ENCODE measurements around the gene BRINP1. TPM values are rescaled to one million over a fixed set of nuclear protein-coding genes. Genes with fewer than 3 reads are reported as not detected.
"Not testable (repeated sequence)": the region's sequence is repeated elsewhere in the genome, so short reads cannot be mapped to it uniquely, and the experiment has no call there.

BRINP1 gene
- total RNA-seq, 1 donor from 2014 or later: 0.12 TPM

DNA sequence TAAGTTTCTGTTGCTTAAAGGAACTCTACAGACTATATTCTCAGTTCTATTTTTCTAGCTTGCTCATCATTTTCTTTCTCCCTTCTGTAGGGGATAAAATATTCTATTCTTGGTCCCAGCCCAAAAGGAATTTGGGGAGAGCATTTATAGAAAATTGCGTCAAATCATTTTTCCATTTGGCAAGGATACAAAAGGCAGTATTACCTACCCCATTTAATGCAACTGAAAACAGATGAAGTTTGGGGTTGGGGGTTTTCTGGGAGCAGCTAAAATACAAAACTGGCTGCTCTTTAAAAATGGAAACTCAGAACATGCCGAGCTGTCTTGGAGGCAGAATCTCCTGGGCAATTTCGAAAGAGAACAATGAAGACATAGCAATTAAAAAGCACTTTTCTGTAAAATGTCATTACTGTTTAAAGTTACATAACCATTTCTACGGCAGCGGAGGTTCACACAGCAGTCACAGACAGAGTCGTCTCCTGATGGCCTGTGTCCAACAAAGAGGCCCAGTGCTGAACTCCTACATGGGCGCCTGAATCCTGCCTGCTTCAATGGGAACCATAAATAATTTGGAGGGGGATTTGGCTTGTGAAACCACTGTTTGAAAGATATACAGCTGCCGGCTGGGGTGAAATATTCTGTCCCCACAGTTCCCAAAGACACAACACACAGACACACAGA, 152.4 kb downstream of the BRINP1 start:
- no peak for DNase-seq (ENCODE audit: extremely low read depth, low read depth, low spot score)

DNA sequence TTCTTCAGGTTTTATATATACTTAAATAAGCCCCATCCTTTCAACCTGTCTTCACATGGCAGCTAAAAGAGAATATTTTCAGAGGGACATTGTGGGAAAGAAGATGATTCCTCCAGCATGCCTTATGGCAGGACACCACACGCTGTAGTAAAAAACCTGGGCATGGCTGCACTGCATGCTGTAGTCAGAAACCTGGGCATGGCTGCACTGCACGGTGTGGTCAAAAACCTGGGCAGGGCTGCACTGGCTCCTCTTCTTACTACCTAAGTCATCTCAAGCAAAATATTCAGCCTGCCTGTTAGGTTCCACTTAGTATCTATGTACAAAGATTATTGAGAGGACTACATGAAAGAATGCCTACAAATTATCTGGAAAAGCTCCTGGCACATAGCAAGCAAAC, 153.6 kb downstream of the BRINP1 start:
- no peak for DNase-seq (ENCODE audit: extremely low read depth, low read depth, low spot score)

DNA sequence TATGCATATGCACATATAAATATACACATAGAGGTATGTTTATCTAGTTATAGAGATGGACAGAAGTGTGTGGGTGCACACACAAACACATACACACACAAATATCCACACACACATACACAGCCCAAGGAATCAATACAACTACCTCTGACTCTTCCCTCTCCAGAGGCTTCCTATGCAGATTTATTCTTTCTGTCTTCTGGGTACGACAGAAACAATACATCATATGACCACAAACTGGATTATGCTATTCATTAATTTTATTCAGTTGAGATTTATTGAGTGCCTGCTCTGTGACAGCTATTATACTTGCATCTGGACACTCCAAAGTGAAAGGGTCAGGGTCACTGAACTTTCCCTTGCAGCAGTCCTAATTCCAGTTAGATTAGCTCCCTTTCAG, 155.8 kb downstream of the BRINP1 start:
- no peak for DNase-seq (ENCODE audit: extremely low read depth, low read depth, low spot score)

DNA sequence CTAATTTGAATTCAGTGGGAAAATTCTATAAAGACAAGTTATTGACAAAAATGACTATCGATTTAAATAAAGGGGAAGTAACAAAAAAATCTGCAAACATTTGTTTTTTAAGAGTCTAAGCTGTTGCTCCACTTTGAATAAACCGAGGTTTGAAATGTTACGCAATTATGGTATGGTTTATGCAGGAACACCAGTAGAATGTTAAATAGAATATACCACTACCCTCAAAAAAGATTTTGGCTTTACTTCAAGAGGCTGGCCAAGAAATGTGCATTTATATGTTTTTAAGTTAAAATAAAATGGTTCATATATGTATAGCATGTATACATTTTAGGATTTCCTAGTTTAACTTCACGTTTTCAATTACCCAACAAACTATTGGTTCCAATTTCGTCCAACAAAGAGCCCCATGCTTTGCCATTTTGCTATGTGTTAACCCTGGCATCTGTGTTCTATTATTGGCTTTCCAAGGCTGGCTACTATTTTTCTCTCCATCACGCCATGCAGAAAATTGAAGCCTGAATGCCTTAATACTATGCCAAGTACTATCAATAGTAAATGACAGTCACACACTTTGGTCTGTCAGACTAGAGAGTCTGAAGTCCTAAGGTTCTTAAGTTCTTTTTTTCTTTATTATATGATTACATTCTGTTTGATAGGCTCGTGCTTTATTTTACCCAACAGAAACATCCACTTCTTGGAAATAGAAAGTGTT, 171.2 kb downstream of the BRINP1 start:
- no peak for DNase-seq (ENCODE audit: extremely low read depth, low read depth, low spot score)

DNA sequence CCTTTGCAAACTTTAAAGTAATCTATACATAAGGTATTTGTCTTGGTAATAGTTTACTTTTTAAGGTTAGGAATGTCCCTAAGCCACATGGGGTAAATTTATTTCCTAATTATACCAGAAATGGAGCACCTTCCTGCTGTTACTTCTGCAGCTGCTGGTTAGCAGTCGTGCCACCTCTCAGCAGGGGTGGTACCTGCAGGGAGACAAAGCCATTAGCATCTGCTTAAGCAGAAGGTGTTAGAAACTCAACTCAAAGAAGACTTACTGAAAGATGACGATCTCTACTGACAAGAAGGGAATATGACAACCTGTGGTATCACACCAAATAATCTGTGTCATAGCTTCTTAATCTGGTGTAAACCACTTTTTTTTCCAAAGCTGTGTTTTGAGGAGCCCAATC, 173.7 kb downstream of the BRINP1 start:
- no peak for DNase-seq (ENCODE audit: extremely low read depth, low read depth, low spot score)

DNA sequence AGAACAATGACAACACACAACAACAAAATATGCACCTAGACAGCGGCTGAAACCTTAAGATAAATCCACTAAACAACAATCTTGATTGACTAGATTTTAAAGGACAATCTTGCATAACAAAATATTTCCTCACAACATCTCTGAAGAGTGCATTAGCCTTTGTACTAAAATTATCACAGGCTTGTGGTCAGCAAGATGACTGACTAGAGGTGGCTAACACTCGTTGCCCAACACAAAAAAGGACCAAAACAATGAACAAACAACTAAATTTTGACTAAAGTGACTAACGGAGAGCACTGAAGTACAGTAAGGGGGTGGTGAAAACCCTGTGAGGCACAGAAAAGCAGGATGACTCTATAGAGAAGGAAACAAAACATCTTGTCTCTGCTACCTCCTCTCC, 183.9 kb downstream of the BRINP1 start:
- no peak for DNase-seq (ENCODE audit: extremely low read depth, low read depth, low spot score)

DNA sequence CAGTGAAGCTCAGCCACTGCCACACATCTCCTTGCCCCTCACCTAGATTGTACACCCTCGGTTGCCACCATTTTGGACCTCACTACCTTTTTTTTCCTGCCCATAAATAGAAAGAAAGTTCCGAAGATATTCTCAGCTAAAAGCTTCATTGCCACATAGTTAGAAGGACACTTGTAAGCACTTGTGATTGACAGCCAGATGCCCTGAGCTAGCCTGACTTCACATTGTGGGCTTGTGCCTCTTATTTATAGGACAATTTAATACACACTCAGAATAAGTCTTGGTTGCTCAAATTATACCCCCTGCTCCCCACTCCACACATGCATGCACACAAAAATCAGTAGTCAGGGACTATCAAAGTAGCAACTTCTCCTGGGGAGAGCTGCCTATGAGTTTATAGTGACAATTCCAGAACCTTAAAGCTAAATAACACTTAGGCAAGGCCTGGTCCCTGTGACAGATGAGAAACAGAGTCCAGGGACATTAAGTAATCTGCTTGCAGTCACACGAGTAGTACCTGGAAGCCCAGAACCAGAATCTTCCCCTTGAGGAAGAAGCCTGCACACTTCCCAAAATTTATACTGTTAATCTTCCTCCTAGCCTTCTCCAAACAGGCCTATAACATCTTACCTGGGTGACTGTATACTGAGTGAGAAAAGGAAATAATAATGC, 184.8 kb downstream of the BRINP1 start:
- DNase-seq (ENCODE audit: extremely low read depth, low read depth, low spot score): no peak

DNA sequence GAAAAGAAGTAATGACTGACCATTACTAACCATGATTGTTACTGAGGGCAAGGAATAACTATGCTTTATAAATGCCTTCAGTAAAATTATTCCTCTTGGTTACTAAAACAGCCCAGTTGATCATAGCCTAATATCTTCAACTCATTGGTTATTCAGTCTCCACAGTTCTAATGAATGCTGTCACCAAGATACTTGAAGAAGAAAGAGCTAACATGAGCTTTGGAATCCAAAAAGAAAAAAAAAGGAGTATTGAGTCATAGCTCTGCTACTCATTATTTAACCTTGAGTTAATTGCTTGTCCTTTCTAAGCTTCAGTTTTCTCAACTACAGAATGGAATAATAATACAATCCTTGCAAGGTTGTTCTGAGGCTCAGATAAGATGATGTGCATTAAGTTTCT, 187.7 kb downstream of the BRINP1 start:
- DNase-seq (ENCODE audit: extremely low read depth, low read depth, low spot score): no peak

DNA sequence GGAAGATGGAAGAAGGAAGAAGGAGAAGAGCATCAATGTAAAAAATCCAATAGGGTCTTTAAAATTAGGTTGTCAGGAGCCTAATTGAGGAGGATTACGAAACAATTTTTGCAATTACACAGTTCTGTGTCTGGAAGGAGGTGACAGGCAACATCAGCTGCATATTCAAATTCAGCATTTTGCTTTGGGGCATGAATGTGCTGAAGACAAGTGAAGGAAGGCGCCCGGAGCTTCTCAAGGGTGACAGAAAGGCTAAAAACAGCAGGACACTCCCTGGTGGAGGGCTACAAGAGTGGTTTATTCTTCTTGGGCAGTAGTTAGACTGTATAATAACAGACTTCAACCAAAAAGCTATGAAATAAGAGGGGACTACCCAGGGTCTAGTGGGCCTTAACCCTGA, 188.3 kb downstream of the BRINP1 start:
- no peak for DNase-seq (ENCODE audit: extremely low read depth, low read depth, low spot score)

DNA sequence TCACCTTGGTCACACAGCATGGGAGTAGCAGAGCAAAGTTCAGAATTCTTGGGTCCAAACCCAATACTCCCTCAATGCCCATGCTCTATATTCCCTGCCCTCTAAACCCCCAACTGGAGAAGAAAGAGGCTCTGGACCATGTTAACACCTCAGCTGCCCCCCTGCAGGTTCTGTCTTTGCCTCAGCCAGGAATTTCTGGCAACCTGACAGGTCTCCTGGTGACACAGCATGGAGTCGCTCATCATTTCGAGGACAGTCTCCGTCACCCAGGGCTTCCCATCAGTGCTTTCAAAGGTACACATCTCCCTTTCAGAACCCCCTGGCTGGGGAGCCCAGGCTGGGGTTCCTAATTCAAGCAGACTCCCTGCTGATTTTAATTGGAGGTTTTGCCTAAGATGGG, 189.5 kb downstream of the BRINP1 start:
- no peak for DNase-seq (ENCODE audit: extremely low read depth, low read depth, low spot score)

DNA sequence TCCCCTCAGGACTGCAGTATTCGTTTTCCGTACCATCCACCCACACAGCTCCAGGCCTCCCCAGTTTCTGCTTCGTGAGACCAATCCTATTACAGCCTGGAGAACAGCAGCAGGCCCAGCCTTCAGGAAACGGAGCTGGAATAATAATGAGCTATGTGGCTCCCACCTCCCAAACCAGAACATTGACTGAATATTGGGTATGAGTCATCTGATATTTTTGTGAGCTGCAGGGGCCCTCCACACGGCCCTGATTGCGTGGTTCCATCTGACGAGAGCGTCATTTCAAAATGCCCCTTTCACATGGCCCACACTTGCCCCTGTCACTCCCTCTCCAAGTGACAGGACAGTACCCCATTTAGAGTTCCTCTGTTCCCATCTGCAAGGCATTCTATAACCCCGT, 192.0 kb downstream of the BRINP1 start:
- no peak for DNase-seq (ENCODE audit: extremely low read depth, low read depth, low spot score)

DNA sequence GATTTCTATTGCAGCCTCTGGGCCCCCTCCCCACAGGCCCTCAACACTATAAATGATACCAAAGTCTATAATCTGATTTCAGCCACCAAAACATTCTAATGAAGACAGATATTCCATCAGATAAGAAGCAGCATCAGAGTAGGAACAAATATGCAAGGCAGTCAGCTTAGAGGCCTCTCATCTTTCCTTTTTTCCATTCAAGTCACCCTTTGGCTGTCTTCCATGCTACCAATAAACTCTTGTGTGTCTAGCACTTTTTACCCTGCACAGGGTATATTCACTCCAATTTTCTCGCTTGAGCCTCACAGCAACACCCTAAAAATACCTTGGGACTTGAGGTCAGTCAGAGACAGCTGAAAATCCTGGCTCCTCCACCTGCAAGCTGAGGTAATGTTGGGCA, 193.7 kb downstream of the BRINP1 start:
- DNase-seq (ENCODE audit: extremely low read depth, low read depth, low spot score): no peak

DNA sequence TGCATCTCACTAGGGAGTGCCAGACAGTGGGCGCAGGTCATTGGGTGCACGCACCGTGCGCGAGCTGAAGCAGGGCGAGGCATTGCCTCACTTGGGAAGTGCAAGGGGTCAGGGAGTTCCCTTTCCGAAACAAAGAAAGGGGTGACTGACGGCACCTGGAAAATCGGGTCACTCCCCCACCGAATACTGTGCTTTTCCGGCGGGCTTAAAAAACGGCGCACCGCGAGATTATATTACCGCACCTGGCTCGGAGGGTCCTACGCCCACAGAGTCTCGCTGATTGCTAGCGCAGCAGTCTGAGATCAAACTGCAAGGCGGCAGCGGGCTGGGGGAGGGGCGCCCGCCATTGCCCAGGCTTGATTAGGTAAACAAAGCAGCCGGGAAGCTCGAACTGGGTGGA, 200.0 kb downstream of the BRINP1 start:
- DNase-seq (ENCODE audit: extremely low read depth, low read depth, low spot score): not testable (repeated sequence)

DNA sequence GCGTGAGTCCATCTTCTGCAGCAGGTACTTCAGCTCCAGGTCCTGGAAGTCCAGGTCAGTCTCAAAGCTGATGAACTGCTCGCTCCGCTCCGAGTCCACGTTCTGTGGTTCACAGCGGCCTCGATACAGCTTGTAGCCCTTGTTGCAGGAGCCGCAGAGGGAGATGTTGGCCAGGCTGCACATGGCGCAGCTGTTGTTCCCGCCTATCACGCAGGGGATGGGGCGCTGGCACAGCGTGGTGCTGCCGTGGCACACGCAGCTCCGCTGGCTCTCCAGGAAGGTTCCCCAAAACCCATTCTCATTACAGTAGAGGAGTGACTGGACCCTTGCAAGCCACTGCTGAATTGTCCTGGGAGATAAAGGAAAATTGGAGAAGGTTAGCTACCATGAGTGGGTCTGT, 201.4 kb downstream of the BRINP1 start:
- no peak for DNase-seq (ENCODE audit: extremely low read depth, low read depth, low spot score)

DNA sequence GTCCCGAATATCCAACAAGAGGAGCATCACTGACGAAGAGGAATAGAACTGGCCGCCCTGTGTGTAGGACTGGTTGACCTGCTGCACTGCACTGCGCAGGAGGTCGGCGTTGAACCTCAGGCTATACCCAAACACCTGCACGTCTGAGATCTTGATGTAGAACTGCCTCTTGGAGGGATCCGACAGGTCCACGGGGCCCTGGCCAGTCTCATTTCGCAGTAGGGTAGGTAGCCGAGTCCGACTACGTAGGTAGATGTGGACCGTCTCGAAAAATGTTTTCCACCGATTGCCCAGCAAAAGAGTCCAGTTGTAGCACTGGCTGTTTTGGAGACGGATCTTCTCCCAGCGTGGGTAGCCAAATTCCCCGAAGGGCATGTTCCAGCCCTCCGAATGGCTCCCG, 202.0 kb downstream of the BRINP1 start:
- DNase-seq (ENCODE audit: extremely low read depth, low read depth, low spot score): no peak

DNA sequence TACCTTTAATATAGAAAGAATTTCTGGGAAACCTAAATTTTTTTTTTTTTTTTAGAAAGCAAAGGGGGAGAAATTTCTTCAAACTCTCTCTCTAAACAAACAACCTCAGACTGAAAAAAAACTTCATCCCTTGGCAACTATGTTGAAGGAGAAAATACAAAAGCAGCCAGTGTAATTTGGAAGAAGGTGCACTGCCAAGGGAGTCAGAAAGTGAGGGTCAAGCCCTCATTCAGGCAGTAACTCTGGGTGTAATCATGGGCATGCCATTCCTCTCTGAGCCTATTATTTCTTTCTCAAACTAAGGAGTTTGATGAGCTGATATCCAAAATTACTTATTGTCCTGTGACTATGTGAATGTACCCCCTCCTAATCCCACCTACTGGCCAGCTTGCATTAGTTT, 203.1 kb downstream of the BRINP1 start:
- no peak for DNase-seq (ENCODE audit: extremely low read depth, low read depth, low spot score)

DNA sequence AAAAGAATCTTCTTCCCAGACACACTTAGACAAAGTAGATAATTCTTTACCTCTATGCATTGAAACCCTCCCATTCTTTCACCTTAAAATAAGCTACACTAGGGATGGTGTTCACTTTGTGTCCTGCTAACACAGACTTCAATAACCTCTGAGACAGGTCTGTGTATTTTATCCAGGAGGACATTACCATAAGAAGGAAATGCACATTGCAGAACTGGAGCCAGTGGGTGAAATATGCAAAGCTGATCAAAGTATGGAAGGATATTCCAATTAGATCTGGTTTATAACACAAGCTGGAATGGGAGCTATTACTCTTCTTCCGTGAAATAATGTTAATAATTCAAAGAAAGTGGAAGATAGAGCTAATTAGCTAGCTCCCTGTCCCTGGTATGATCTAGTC, 204.1 kb downstream of the BRINP1 start:
- no peak for DNase-seq (ENCODE audit: extremely low read depth, low read depth, low spot score)

DNA sequence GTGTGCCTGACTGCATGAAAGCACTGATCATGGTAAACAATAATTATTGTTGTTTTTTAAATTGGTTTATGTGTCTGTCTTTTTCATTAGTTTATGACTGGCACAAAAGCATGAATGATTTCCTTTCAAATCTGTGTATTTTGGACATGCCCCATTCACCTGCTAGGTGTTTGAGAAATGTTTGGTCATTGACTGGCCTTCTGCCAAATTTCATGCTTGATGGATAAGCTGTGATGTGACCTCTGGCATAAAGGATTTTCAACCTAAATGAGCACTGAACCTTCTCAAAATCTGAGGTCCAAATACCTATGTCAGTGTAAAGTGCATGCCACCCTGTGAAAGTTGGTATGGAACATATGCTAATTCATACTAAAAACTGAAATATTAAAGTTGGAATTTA, 204.5 kb downstream of the BRINP1 start:
- no peak for DNase-seq (ENCODE audit: extremely low read depth, low read depth, low spot score)

DNA sequence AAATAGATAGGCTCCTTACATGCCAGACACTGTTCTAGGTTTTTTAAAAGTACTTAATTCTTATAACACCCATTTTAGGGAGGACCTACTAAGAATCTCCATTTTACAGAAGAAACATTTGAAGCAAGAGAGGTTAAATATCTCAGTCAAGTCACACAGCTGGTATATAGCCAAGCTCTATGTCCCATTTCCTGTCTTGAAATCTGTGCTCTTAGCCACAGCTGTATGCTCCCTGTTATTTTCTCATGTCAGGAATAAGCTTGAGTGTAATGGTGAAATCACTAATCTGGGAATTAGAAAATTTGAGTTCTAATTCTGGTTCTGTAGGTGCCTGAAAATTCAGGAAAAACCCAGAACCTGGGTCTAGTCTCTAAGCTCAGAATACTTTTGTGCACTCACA, 208.7 kb downstream of the BRINP1 start:
- DNase-seq (ENCODE audit: extremely low read depth, low read depth, low spot score): no peak

DNA sequence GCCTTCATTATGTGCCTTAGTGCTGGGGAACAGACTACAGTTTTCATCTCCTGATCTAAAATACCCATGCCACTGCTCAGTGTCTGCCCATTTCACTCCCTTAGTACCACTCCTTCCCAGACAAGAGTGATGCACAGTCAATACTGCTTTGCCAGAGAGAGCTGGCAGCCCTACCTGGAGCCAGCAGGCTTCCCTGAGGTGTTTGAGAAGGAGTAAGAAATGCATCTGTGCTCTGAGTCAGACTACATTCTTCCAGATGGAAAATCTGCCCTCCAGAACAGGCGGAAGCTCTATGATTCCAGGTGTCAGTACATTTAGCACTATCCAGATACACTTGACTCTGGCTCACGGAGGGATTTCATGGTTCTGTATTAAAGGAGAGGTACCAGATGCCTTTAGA, 209.8 kb downstream of the BRINP1 start:
- no peak for DNase-seq (ENCODE audit: extremely low read depth, low read depth, low spot score)

DNA sequence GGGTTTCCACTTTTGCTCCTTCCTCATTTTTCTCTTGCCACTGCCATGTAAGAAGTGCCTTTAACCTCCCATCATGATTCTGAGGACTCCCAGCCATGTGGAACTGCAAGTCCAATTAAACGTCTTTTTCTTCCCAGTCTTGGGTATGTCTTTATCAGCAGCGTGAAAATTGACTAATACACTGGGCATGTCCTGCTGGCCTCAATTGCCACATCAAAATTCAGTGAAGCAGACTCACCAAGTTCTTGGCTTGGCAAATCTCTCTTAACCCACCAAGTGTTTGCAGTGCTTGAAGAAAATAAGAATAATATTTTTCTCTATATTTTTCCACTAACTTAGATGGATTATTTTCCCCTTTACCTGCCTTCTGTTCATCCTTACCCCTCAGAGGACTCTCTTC, 212.0 kb downstream of the BRINP1 start:
- DNase-seq (ENCODE audit: extremely low read depth, low read depth, low spot score): no peak

DNA sequence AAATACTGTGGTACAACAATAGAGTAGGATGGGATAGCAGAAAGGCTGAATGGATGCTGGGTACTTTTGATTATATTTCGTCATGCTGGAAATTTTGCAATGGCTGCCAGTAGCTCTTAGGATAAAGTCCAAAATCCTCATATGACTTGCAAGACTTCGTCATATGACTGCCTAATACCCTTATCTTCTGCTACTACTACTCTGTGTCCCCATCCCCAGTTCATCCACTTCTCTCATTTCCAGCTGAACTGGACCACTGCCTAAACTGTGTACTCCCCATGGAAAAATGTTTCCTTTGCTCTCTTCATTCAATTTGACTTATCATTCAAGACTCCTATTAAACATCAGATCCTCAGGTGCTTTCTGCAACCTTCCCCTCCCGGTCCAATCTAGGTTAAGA, 212.9 kb downstream of the BRINP1 start:
- no peak for DNase-seq (ENCODE audit: extremely low read depth, low read depth, low spot score)
